Stimulated activated CD4-positive, alpha-beta T cell treated with anti-CD3 and anti-CD28 coated beads, TNF-alpha, amount 100 ng/mL, for 24 hours (primary cell): Measurements from ENCODE around the gene CACNA1S.

Experiments used
- DNase-seq, 3 experiments: peaks; one replicate each; pipeline ENCODE4 v3.0.0-alpha.2; 2020; ENCODE audit warnings: low read depth in 3 of 3

CACNA1S gene

DNA sequence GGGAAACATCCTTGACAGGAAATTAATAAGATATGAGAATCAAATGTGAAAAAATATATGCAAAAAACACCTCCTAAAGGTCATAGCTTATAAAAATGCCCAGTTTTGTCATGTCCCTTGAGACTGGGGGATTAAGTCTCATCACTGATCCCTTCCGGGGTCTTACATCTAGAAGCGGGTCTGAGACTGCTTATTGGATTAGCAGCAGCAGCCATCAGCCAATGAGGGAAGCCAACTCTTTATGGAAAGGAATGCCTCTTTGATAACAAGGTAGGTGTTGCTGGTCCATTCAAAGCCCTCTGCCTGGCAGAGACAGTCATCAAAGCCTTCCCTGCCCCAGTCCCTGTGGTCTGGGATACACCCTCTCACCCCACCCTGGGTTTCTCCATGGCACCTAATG lies 3.9 kb upstream of the CACNA1S start:
- no peak for DNase-seq

DNA sequence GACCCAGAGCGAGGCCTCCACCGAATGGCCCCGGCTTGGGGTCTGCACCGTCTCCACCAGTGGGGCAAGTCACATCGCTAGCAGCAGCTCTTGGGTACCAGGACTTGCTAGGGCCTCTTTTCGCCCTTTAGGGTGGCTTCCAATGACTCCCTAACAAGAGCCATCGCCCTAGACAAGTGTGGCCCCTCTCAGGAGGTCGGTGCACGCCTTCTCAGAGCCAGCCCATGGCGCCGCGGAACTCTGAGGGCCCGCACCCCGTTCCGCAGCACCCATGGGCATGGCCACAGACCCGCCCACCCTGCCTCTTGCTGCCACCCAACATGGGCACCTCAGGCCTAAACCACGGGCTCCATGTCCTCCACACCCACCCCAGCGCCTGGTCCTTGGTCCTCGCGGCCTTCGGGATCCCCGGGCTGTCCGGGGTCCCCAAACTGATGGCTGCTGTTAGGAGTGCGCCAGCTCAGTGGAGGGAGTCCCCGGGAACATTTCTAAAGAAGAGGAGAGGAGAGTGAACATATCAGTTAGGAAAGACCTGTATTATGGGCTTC lies 3.2 kb upstream of the CACNA1S start:
- DNase-seq = no peak

DNA sequence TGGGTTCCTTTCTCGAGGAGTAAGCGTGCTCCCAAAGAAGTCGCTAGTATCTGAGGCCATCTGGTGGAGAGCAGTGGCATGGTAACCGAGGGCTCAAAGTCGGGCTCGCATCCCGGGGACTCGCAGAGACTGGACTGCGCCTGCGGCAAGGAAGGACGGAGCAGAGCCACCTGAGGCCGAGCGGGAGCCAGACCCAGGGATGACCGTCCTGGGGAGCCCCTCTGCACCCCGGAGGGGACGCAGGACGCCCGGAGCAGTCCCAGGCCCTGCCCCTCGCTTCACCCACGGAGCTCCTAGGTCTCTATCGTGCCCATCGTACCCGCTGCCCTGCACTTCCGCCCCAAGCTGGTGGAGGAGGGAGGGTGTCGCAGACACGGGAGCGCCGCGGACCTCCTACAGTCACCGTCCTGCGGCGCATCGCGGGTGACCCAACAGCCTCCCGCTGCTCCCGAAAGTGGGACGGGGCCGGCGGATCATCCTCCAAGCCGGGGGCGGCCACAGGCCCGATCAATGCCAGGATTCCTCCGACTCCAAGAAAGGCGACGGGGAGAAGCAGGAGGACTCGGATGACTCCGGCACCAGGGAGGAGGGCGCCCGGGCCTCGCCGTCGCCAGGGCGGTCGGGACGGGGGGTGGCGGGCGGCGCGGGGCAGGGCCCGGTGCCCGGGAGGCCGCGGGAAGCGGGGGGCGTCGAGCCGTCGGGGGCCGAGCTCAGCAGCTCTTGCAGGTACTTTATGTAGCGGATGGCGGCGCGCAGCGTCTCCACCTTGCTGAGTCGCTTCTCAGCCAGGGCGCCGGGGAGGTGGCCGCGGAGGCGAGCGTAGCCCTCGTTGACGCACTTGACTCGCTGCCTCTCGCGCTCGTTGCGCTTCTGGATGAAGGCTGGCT lies 2.3 kb upstream of the CACNA1S start:
- DNase-seq = peak; percentile 57 to 78 (median 64)

DNA sequence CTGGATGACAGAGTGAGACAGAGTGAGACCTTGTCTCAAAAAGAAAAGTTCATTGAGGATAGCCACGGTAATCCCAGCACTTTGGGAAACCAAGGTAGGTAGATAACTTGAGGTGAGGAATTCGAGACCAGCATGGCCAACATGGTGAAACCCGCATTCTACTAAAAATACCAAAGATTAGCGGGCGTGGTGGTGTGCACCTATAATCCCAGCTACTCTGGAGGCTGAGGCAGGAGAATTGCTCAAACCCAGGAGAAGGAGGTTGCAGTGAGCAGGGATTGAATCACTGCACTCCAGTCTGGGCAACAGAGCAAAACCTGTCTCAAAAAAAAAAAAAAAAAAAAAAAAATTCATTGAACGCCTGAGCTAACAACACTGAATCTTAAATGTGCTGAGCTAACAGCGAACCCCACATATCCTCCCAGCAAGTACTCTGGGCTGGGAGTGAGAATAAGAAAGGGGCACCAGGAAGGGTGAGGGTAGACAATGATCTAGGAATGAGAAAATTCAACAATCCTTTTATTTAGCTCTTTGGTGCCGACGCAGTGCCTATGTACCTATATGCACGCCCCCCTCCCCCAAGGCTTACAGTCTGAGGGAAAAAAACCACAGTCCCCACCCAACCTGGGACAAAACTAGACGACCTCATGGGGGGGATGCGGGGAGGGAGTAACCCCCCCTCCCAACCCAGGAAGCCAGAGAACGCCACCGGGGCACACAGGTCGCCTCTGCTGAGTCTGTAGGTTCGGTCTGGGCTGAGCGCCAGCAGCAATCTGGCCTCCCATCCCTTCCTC lies 1.4 kb upstream of the CACNA1S start:
- no peak for DNase-seq

DNA sequence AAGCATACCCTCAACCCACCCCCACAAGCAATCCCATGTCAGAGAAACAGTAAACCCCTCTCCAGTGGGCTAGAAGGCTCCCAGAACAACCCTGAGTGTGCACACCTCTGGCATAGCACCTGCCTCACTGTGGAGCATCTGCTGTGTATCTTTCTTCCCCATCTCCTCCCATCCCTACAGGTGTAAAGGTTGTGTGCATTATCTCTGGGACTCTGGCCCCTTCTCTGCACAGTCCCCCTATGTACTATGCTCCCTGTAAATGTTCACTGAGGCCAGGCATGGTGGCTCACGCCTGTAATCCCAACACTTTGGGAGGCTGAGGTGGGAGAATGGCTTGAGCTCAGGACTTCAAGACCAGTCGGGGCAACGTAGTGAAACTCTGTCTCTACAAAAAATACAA lies 700 bp upstream of the CACNA1S start:
- no peak for DNase-seq

DNA sequence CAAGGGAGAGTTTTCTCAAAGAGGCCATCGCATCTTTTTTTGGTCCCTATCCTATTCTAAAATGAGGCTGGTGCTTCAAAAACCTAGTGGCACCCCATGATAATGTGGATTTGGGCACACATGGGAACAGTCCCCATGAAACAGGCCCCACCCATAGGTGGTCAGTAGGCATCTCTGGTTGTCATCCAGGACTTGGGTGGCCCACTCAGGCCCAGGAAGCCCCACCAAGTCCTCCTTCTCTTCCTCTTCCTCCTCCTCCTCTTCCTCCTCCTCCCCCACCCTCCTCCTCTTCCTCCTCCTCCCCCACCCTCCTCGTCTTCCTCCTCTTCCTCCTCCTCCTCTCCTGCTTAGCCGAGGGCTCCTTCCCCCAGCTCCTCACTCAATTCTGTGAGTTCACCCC lies 554 bp downstream of the CACNA1S start:
- DNase-seq = no peak

DNA sequence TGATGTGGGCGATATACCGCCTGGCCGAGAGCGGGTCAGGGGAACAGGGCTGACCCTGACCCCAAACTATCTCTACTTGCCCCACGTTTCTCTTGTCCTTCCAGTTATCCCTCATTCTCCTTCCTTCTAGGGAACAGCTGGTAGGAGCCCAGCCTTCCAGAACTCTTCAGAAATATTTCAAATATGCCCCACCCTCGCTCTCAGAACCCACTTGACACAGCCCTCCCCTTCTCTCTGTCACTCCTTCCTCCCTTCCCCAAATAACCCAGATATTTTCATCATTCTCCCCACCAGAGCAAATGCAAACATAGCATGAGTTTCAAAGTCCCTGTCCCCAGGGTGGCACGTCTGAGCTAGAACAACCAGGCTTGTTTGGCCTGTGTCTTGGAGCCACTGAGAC lies 1.1 kb downstream of the CACNA1S start:
- DNase-seq = no peak

DNA sequence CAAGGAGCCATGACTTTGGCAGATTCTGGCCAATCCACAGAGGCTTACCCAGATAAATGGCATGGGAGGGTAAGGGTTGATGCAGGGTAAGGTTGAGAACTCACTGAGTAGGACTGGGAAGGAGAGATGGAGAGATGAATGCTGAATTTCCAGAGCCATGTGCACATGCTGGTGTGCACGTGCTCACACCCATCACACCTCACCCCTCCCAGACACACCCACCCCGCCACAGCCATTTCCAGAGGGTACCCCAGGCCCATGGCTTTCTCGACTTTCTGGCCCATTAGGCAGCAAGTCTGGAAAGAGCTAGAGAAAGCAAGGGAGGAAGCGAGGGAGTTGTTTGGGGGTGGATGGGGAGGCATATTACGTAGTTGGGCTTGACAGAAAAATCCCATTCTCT lies 1.6 kb downstream of the CACNA1S start:
- DNase-seq = no peak

DNA sequence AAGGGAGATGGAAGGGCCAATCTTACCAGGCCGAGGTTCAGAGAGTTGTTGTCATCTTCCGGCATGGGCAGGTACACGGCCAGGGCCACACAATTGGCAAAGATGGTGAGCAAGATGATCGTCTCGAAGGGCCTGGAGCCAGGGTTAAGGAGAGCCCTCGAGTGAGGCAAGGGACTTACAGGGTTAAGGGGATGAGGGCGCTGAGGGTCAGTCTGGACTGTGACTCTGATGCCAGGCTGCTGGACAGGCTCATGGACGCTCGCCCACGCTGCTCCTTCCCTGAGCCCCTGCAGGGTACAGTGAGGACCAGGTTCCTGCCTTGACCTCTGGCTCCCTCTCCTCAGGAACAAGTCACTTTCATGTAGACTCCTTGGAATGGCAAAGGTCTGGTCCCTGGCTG lies 2.1 kb downstream of the CACNA1S start:
- no peak for DNase-seq

DNA sequence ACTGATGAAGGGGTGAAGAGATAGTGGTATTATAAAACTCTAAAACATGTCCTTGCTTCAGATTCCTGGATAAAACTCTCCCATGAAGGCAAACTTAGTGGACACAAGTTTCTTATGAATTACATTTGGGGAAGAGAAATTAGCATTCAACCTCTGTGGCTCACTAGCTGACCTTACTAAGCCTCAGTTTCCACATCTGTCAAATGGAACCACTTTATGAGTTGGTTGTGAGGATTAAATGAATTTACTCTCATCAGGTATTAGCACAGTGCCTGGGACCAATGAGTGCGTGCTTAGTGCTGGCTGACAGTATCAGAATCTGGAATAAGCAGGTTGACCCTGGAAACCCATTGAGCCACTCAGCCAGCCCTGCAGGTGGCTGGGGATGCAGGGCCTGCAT lies 2.6 kb downstream of the CACNA1S start:
- DNase-seq = no peak

DNA sequence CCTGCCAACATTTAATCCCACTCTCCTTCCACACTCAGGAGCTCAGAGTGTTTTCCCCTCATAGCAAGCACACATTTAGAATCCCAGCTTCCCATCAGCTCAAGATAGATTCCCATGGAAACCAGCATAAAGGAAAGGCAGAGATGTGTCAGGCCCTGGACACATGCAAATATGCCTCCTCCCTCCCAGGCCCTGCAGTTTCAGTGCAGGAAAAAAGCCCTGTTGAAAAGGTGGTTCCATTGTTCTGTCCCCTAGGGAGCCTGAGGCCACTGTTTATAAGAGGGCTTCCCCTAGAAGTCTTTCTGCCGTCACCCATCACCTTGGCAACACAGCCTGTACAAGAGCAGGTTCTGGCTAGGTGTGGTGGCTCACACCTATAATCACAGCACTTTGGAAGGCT lies 3.6 kb downstream of the CACNA1S start:
- no peak for DNase-seq

DNA sequence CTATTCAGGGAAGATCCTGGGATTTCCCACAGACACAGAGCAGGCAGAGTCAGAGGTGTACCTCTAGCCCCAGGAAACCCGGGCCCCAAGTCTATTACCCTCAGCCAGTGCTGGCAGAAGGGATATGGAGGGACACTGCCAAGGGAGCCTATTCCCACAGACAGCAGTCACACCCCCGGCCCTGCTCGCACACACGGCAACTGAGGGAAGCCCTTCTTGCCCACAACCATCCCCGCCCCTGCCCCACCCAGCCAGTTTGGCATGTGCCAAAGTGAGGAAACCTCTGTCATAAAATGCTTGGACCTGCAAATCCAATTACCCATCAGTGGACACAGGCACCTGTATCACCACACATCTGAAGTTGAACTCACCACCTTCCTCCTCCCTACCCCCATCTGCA lies 6.5 kb downstream of the CACNA1S start:
- no peak for DNase-seq

DNA sequence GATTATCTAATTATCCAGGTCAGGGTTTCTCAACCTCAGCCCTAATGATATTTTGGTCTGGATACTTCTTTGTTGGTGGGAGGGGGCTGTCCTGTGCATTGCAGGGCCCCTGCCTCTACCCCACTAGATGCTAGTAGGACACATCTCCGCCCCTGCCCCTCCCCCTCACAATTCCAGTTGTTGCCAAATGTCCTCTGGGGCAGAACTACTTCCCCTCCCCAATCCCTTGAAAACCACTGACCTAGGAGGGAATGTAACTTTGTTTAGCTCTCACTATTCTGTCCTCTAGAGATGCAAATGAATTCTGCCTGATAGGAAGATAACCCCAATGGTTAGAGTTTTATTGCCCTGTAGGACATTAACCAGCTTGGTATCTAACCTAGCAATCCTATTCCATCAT lies 8.1 kb downstream of the CACNA1S start:
- no peak for DNase-seq

DNA sequence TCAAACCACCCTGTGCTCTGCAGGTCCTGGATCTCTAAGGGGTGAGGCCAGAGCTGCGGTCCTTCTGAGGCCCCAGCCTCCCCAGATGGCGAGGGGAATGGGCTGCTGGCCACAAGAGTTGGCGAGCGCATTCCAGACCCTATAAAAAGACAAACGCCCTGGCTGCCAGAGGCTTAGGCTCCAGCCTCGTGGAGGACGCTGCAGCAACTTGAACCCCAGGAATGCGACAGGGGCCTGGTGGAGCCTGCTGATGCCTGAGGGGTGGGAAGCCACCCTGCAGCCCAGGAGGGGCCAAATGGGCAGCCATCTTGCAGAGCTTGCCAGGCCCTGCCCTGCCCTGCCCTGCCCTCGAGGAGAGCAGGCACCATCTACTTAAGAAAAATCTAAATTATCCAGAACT lies 8.6 kb downstream of the CACNA1S start:
- DNase-seq = no peak

DNA sequence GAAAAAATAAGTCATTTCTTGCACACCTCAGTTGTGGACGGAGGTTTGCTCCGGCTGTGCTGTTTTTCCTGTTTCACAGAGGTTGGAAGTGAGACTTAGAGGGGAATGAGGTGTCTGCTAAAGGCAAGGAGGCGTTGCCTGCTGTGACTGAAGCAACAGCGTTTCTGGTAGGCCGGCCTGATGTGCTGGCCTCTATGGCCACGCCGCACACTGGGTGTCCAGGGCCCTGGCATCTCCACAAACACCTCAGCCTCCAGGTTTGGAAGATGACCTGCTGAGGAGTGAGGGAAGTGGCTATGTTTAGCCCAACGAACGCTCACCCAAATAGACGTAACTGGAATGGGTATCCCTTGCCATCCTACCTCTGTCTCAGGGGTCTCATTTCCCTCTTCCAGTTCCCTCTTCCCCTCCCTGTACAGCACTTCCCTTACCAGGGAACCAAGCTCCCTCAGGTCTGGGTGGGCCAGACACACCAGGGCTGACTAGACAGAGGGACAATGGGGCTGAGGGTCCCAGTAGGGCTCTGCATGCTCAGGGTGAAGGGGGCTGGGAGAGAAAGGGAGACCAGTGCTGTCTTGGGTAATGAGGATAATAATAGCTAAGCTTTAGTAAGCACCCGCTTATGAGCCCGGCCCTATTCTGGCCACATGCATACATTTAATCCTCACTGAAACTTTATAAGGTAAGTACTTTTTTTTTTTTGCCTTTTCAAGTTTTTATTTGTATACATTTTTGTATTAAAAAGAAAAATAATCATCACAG lies 11.9 kb downstream of the CACNA1S start:
- no peak for DNase-seq

DNA sequence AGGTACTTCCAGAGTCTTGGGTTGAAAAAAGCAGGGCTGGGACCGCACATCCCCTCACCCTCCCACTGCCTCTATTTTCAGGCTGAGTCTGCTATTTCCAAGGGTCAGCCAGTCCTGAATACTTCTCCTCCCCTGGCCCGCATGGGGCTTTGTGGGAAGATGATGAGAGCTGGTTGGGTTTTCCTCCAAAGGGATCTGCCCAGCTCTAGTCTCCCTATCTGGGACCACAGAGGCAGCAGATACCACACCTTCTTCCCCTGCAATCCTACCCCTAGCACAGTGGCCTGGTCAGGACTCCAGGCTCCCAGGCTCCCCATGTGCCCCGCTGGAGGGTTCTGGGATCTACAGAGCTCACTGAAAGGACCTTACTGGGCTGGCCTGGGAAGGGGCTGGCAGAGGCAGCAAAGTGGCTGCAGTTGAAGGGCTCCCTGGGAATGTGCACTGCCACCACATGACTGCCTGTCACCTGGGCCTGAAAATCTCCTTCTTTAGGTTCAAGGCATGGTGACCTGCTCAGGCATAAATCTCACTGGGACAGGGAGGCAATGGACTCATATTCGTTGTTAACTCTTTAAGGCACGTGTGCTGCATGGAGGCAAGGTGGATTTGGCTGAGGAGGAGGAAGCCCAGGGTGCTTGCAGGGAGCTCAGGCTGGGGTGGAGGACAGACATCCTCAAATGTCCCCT lies 13.1 kb downstream of the CACNA1S start:
- no peak for DNase-seq

DNA sequence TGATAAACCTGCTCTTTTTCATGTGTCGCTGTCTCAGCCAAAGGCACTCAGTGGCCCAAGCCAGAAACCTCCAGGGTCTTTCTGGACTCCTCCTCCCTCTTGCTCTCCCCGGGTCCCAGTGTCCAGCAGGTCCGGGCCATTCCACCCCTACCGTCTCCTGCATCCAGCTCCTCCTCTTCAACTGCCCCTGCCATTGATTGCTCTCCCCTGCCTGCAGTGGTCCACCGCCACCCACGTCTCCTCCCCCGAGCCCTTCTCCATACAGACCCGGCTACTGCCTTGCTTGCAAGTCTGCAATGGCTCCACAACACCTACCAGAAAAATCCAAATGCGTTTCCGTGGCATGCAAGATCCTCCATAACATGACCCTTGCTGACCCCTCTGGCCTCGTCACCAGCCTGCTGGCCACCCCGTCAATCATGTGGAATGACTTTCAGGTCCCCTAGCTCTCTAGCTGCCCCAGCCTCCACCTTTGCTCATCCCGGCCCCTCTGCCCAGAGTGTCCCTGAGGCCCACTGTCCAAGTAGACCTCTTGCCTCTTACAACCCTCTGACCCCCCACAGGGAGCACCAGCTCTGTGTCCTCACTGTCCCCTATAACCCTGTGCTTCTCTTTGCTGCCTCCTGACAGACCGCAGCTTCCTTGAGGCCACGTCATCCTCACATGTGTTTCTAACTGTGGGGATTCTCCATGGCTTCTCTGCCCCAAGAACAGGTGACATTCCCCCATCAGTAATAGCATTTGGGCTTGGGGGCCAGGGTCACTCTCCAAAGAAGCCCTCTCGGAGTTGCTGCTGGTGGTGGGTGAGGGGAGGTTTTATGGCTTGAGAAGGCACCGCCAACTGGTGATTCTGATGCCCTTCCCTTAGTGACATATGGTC lies 15.0 kb downstream of the CACNA1S start:
- DNase-seq = no peak

DNA sequence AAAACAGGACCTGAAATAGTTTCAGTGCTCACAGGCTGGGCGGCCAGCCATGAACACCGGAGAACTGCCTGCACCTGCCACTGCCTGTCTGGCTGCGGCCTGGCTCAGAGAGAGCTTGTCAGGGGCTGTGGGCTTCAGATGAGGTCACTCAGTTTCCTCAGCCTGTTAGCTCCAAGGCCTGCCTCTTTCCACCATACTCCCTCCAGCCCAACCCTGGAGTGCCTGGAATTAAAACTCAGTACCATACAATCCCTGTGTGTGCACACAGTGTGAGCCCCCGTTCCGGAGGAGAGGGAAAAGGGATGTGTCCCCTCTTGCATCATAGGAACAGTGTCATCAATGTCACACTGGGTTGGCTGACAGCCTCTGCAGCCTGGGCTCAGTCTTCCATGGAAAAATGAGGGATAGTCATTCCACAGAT lies 16.2 kb downstream of the CACNA1S start:
- no peak for DNase-seq

DNA sequence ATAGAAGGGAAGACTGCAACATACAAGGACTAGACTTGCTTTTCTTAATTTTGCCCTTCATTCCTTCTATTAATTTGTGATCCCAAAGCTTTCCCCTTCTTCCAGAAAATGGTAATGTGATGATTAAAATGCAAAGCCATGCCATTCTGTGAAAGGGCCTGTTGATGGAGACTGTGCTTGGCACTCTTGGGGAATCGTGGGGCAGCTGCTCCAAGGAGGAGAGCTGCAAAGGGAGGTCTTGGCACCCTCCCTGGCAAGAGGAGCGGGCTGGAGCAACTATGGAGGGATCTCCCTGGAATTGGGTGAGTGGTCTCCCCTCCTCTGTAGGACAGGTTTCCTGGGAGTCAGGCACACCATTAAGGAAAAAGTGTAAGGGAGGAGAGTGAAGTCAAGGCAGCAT lies 16.6 kb downstream of the CACNA1S start:
- DNase-seq = no peak

DNA sequence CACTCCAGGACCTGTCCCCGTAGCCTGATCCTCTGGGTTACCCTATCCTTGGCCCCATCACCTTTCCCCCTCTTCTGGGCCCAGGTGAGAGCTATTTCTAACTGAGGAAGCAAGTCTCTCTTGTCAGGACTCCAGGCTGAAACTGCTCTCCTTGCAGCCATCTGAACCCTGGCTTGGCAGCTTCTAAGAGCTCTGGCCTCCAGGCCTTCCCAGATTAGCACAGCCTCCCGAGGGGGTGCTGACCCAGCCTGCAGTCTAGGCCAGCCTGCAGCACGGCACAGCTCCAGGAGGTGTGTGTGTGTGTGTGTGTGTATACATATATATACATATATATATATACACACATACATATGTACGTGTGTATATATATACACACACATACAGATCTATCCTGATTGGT lies 17.4 kb downstream of the CACNA1S start:
- no peak for DNase-seq

DNA sequence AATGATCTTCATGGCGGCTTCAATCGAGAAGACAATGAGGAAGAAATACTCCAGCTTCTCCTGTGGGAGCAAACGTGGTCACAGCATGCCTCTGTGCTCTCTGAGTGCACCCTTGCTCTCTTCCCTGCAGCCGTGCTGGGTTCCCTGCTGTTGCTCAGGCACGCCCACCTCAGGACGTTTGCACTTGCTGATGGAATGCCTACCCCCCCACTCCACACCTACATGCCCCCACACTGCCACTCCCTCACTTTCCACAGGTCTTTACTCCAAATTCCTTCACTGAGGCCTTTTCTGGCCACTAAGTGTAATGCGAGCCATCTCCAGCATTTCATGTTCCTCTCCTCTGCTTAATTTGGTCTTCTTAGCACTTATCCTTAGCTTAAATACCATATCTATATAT lies 18.3 kb downstream of the CACNA1S start:
- no peak for DNase-seq
